Urinary bladder (tissue), 4 donors: ENCODE data around the gene POLDIP3. TPM values are rescaled to one million over a fixed set of nuclear protein-coding genes. Genes with fewer than 3 reads are reported as not detected.

Experiments used
- DNase-seq: peaks from one replicate; pipeline ENCODE4 v3.0.0-alpha.2; 2015; ENCODE audit errors: extremely low spot score
- H3K27ac ChIP-seq: one replicate; pipeline ENCODE4 v1.5.1; 2013; ENCODE audit warnings: low read depth, mild to moderate bottlenecking, moderate library complexity
- H3K36me3 ChIP-seq: one replicate; pipeline ENCODE4 v1.6.1; 2013; ENCODE audit warnings: mild to moderate bottlenecking, moderate library complexity; ENCODE audit not compliant: insufficient read depth
- H3K4me1 ChIP-seq: one replicate; pipeline ENCODE4 v1.6.1; 2013; ENCODE audit warnings: mild to moderate bottlenecking, moderate library complexity; ENCODE audit not compliant: insufficient read depth
- H3K4me3 ChIP-seq: one replicate; pipeline ENCODE4 v1.5.1; 2013; ENCODE audit warnings: low read depth, low read length
- WGBS: extraction: QIAGEN DNeasy Blood & Tissue Kit; methylation state at CpG from one replicate; pipeline ENCODE4 v1.1.7; 2013; 5-methylcytosine and 5-hydroxymethylcytosine counted together
- polyA plus RNA-seq: library from polyadenylated mRNA; stranded (reverse); fragments of 200-250 nt; gene quantifications from one replicate; pipeline ENCODE4 v1.2.3, GENCODE V29; 2013
- total RNA-seq: library from RNA; depleted of rRNA; stranded (reverse); fragments of >200 nt; gene quantifications from one replicate; pipeline ENCODE4 v1.2.3, GENCODE V29; 2014
- donor health status: healthy with polysubstance abuse.
- donor health status: healthy.

Gene POLDIP3
- total and polyA plus RNA-seq, 2 donors, result 19.9 to 54.9 TPM

DNA sequence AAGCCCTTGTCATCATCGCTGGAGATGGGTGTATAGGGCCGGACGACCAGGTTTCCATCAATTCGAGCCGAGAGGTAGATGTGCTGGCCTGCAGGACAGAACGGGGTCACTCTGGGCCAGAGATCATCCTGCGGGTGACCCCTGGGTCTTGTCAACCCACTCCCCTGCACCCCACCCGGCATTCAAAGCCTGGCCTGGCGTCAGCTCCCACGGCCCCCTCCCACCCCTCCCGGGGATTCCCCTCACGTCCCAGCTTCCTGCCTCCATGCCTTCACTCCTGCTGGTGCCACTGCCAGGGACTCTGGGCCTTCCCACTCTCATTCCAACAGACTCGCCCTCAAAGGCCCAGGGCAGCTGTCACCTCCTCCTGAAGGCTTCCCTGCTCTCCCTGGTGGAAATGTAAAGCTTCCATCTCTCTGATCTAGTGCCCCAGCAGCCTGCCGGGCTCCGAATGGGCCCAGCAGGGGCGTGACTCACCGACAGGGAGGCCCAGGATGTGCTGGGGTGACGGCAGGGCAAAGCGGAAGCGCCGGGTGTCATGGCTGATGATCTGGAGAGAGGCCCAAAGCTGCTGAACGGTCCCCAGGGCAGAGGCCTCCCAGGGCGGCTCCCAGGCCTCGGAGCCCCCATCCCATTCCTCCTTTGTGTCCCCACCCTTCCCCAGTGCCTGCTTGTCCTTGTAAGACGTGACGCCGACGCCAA is 16.4 kb upstream of the POLDIP3 start:
- no peak for DNase-seq
- H3K4me1 ChIP-seq, result no peaks in the 10 kb centered on the region
- no peak overlapping the region for H3K27ac ChIP-seq
- no peak overlapping the region for H3K4me3 ChIP-seq
- WGBS, result 86% methylated on average over 28 of the region's 28 CpGs
- peaks cover 7% of the 10 kb centered on the region for H3K36me3 ChIP-seq

GRCh38 chr22:42630211-42630610 is 15.5 kb upstream of the POLDIP3 start:
- peaks cover 4% of the 10 kb centered on the region for H3K36me3 ChIP-seq
- H3K27ac ChIP-seq, result no peak overlapping the region
- no peak for DNase-seq
- WGBS, result 96% methylated on average over 18 of the region's 18 CpGs
- no peaks in the 10 kb centered on the region for H3K4me1 ChIP-seq
- no peak overlapping the region for H3K4me3 ChIP-seq

DNA sequence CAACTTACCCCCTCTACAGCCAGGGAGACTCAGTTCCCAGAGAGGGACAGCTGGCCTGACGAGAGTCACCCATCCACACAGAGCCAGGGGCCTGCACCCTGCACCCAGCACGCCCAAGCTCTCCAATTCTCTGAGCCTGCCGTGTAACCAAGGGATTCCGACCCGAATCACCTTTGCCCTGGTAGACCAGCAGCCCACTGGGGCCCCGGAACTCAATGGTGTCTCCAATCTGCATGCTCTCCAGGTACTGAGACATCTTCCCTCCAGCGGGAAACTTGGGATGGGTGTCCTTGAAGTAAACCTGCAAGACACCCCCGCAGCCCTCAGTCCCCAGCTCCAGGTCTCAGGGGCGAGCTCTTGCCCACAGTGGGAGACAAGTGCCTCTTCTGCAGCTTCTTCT is 13.3 kb upstream of the POLDIP3 start:
- peaks cover 4% of the 10 kb centered on the region for H3K36me3 ChIP-seq
- no peaks in the 10 kb centered on the region for H3K4me1 ChIP-seq
- H3K4me3 ChIP-seq, result no peak overlapping the region
- no peak overlapping the region for H3K27ac ChIP-seq
- WGBS, result 93% methylated on average over 9 of the region's 9 CpGs
- no peak for DNase-seq

DNA sequence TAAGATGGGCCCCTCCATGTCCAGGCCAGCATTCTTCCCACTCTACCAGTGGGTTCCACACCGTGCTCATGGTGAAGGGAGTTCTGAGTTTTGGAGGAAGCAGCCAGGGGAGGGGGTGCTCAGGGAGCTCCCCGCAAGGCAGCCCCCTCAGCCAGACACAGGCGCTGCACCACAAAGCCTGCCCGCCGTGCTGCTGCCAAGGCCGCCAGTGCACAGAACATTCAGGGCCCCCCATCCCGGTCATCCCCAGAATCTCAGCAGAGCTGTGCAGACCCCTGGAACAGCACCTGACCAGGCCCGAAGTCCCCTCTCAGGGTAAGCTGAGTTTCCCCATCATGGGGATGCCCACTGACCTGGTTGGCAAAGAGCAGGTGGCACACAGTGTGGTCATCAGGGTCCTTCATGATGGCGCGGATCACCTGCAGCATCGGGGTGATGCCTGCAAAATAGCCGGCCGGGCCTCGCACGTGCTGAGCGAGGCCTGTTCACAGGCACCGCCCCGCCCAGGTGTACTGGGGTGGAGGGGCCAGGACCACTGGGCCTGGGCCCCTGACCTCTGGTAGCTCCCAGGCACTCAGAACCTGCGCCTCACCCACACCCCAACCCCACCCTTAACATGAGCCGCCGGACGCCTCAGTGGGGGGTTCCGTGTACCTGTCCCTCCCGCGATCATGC is 12.4 kb upstream of the POLDIP3 start:
- Histone ChIP-seq H3K4me3 (no peak overlapping the region), H3K36me3 (peaks cover 4% of the 10 kb centered on the region), H3K4me1 (no peaks in the 10 kb centered on the region), H3K27ac (no peak overlapping the region)
- 93% methylated on average over 25 of the region's 25 CpGs for WGBS
- no peak for DNase-seq

DNA sequence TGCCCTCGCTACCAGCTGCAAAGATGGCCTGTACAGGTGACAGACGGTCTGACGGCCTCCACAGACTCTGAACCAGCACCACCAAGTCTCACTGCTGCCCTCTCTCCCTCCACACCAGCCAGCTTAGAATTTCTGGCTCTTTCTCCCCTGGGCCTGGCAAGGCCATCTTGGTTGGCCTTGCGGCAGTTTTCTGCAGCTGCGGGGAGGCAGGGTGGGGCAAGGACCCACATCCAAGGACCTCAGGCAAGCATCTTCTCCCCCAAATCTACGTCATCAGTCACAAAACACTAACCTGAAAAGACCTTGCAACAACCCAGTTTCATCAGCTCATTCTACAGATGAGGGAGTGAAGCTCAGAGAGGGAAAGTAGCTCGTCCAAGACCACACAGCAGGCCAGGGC is 11.7 kb upstream of the POLDIP3 start:
- Histone ChIP-seq H3K4me1 (no peaks in the 10 kb centered on the region), H3K27ac (no peak overlapping the region), H3K4me3 (no peak overlapping the region), H3K36me3 (peaks cover 4% of the 10 kb centered on the region)
- 92% methylated on average over 7 of the region's 7 CpGs for WGBS
- no peak for DNase-seq

DNA sequence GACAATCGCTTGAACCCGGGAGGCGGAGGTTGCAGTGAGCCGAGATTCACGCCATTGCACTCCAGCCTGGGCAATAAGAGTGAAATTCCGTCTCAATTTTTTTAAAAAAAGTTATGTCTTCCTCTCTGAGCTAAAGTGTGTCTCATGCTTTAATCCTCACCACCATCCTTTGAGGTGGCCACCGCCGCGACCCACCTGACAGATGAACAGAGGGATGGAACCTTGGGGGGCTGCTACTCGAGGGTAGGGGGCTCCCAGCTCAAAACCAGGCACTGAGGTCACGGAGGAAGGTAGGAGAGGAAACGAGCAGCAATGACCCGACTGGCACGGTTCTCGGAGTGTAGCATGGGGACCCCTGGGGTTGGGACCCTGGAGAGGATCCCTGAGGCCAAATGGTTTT is 10.7 kb upstream of the POLDIP3 start:
- DNase-seq, result no peak
- no peak overlapping the region for H3K4me3 ChIP-seq
- peaks cover 4% of the 10 kb centered on the region for H3K36me3 ChIP-seq
- WGBS, result 88% methylated on average over 15 of the region's 15 CpGs
- no peak overlapping the region for H3K27ac ChIP-seq
- no peaks in the 10 kb centered on the region for H3K4me1 ChIP-seq

GRCh38 chr22:42624551-42625106 is 9.9 kb upstream of the POLDIP3 start:
- H3K27ac ChIP-seq, result no peak overlapping the region
- WGBS, result 83% methylated on average over 12 of the region's 12 CpGs
- DNase-seq, result no peak
- H3K4me3 ChIP-seq, result no peak overlapping the region
- peaks cover 4% of the 10 kb centered on the region for H3K36me3 ChIP-seq
- no peaks in the 10 kb centered on the region for H3K4me1 ChIP-seq

- H3K36me3 ChIP-seq, result peaks cover 4% of the 10 kb centered on the region
- 74% methylated on average over 29 of the region's 29 CpGs for WGBS
- H3K4me1 ChIP-seq, result no peaks in the 10 kb centered on the region
- H3K27ac ChIP-seq, result no peak overlapping the region
- no peak for DNase-seq
- no peak overlapping the region for H3K4me3 ChIP-seq
Measured at GRCh38 chr22:42623756-42624441, 9.2 kb upstream of the POLDIP3 start.

- DNase-seq, result no peak
- Histone ChIP-seq H3K36me3 (peaks cover 4% of the 10 kb centered on the region), H3K4me1 (no peaks in the 10 kb centered on the region)
Measured at GRCh38 chr22:42623301-42623751, 8.6 kb upstream of the POLDIP3 start.

DNA sequence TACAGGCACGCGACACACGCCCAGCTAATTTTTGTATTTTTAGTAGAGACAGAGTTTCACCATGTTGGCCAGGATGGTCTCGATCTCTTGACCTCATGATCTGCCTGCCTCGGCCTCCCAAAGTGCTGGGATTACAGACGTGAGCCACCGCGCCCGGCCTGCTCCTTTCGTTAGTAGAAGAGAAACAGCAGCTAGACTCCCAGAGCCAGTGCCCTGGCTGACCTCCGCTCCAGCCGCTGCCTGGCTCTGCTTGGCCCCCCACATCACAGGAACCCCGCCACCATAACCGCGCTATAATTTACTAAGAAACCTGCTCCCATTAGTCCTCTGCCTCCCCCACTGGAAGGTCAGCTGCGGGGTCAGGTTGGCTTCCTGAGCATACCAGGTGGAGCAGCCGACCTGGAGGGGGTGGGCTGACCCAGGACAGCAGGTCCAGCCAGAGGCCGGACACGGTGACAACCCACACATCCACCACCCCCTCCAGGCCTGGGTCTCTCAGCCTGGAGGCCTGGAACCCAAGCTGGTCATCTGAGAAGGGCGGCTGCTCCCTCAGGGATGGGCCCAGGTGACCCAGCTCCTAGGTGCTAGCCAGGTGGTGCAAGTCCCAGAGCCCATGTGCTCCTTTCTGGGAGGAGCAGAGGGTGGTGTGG is 7.5 kb upstream of the POLDIP3 start:
- no peak overlapping the region for H3K4me3 ChIP-seq
- DNase-seq, result no peak
- H3K27ac ChIP-seq, result no peak overlapping the region
- 87% methylated on average over 20 of the region's 20 CpGs for WGBS
- peaks cover 2% of the 10 kb centered on the region for H3K36me3 ChIP-seq
- no peaks in the 10 kb centered on the region for H3K4me1 ChIP-seq

More at GRCh38 chr22:42623301-42623751, 8.6 kb upstream of the POLDIP3 start:
- WGBS, result 83% methylated on average over 18 of the region's 18 CpGs
- H3K27ac ChIP-seq, result no peak overlapping the region
- no peak overlapping the region for H3K4me3 ChIP-seq

DNA sequence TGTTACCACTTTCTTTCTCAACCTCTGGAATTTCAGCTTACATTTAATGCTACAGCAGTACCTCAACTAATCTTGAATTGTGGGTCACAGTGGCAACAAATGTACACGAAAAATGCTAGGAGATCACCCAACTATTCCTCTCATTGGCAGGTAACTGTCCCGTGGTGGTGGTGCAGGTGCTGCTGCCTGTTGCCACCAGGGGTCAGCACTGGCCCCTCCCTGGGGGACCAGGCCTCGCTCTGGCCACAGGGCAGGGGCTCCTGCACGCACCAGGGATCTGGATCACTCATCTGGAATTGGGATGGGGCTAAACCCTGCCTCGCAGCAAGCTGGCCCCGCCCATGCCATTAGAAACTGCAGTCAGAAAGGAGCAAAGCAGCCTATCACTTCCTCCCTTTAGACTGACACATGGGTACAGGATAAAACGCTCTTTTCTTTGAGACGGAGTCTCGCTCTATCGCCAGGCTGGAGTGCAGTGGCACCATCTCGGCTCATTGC is 6.9 kb upstream of the POLDIP3 start:
- whole genome bisulfite sequencing, result 49% methylated on average over 11 of the region's 11 CpGs
- no peaks in the 10 kb centered on the region for H3K4me1 ChIP-seq
- H3K27ac ChIP-seq, result no peak overlapping the region
- no peak overlapping the region for H3K4me3 ChIP-seq
- H3K36me3 ChIP-seq, result no peaks in the 10 kb centered on the region
- no peak for DNase-seq

DNA sequence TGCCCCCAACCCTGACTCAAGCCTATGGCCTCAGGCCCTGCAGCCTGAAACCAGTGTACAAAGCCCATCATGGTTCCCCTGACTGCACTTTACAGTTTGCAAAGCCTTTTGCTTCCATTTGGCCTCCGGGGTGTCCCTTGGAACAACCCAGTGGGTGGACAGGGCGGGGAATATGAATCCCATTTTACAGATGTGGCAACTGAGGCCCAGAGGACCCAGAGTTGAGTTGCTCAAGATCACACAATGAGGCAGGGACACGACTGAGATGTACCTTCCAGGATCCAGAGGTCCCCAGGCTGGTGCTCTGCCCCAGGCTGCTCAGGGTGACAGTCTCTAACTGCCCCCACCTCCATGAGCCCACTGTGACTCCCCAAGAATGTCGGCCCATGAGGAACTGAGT is 5.4 kb upstream of the POLDIP3 start:
- H3K27ac ChIP-seq, result no peak overlapping the region
- H3K4me1 ChIP-seq, result peaks cover 2% of the 10 kb centered on the region
- H3K4me3 ChIP-seq, result no peak overlapping the region
- no peaks in the 10 kb centered on the region for H3K36me3 ChIP-seq
- 92% methylated on average over 4 of the region's 4 CpGs for WGBS
- no peak for DNase-seq
